Panc1 (cell line): Measurements from ENCODE around the gene MYBPC3.

Experiments
- POLR2AphosphoS5 ChIP-seq: IDR thresholded peaks from 2 replicates; pipeline ENCODE4 v1.6.1; 2012; ENCODE audit warnings: mild to moderate bottlenecking, low read depth, low read length, moderate library complexity
- REST ChIP-seq, 2 experiments: IDR thresholded peaks; 2 replicates each; pipeline ENCODE4 v1.6.1; 2011 to 2012; ENCODE audit warnings: low read depth in 2 of 2, control low read depth in 1 of 2, low read length in 1 of 2, mild to moderate bottlenecking in 1 of 2, moderate library complexity in 1 of 2; ENCODE audit not compliant: insufficient read depth in 1 of 2
- SIN3A ChIP-seq: IDR thresholded peaks from 2 replicates; pipeline ENCODE4 v1.6.1; 2012; ENCODE audit warnings: low read depth, mild to moderate bottlenecking, low read length, moderate library complexity, borderline replicate concordance; ENCODE audit not compliant: insufficient read depth
- TF ChIP-seq, protein P1 (sequence below): fragments of 450-650 bp; IDR thresholded peaks from 2 replicates; pipeline ENCODE4 v1.5.1; 2017; ENCODE audit warnings: mild to moderate bottlenecking

DNA sequence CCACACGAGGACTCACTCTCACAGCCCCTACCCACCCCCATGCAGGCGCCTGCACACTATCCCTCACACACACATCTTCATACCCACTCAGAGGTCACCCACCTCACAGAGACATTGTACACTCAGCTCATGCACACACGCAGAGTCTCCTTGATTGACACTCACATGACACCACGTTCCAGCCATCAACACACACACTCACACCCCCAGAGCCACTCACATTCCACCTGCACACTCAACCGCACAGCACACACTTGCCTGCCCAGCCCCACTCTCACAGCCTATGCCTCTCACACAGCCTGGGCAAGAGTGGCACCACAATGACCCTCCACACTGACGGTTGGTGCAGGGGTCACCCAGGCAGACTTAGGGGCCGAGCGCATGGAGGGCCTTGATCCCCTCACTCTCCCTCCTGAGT is 23.6 kb upstream of the MYBPC3 start:
- TF ChIP-seq, protein P1, sequence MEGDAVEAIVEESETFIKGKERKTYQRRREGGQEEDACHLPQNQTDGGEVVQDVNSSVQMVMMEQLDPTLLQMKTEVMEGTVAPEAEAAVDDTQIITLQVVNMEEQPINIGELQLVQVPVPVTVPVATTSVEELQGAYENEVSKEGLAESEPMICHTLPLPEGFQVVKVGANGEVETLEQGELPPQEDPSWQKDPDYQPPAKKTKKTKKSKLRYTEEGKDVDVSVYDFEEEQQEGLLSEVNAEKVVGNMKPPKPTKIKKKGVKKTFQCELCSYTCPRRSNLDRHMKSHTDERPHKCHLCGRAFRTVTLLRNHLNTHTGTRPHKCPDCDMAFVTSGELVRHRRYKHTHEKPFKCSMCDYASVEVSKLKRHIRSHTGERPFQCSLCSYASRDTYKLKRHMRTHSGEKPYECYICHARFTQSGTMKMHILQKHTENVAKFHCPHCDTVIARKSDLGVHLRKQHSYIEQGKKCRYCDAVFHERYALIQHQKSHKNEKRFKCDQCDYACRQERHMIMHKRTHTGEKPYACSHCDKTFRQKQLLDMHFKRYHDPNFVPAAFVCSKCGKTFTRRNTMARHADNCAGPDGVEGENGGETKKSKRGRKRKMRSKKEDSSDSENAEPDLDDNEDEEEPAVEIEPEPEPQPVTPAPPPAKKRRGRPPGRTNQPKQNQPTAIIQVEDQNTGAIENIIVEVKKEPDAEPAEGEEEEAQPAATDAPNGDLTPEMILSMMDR = no peak
- no peak for TF ChIP-seq POLR2AphosphoS5
- TF ChIP-seq REST (IDR thresholded peaks at IDR 0.05; ENCODE audit: insufficient read depth in 1 of 2, low read depth in 2 of 2, low read length in 1 of 2) = no peak
- TF ChIP-seq SIN3A = no peak
